Stimulated activated CD4-positive, alpha-beta T cell treated with anti-CD3 and anti-CD28 coated beads, Interleukin-1b, Interleukin-23, amount 100 ng/mL, for 4 hours (primary cell): ENCODE measurements around the gene CALHM6.
"Not testable (repeated sequence)": the region's sequence is repeated elsewhere in the genome, so short reads cannot be mapped to it uniquely, and the experiment has no call there.

Source experiments
- DNase-seq, 2 donors: peaks; one replicate each; pipeline ENCODE4 v3.0.0-alpha.2; 2020; ENCODE audit warnings: low read depth in 2 of 2

The CALHM6 gene

DNA sequence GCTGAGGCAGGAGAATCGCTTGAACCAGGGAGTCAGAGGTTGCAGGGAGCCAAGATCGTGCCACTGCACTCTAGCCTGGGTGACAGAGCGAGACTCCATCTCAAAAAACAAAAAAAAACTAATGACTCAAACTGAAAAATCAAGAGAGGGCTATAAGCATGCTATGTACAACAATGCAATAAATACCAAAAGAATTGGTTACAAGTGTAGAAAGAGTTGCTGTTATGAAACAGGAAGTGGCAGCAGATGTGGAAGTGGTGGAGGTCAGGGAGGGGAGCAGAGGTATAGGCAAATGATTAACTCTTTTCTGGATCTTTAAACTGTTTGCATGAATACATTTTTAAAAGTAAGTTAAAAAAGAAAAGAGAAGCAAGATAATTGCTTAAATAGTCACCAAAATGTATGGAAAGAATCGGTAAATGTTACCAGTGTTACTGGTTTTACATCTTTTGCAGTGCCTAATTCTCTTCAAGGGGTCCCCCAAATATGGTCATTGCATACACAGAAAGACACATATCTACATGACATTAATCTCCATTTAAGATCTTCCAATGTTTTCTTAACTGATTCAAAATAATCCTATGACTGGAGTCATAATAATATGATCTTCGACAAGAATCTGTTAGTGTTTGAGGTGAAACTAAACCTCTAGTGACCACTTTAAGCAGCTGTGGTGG, 15.0 kb downstream of the CALHM6 start:
- DNase-seq: no peak

- no peak for DNase-seq
These were observed 21.6 kb downstream of the CALHM6 start for GRCh38 chr6:116482780-116483179.

GRCh38 chr6:116483616-116484015, 22.4 kb downstream of the CALHM6 start:
- DNase-seq: no peak

DNA sequence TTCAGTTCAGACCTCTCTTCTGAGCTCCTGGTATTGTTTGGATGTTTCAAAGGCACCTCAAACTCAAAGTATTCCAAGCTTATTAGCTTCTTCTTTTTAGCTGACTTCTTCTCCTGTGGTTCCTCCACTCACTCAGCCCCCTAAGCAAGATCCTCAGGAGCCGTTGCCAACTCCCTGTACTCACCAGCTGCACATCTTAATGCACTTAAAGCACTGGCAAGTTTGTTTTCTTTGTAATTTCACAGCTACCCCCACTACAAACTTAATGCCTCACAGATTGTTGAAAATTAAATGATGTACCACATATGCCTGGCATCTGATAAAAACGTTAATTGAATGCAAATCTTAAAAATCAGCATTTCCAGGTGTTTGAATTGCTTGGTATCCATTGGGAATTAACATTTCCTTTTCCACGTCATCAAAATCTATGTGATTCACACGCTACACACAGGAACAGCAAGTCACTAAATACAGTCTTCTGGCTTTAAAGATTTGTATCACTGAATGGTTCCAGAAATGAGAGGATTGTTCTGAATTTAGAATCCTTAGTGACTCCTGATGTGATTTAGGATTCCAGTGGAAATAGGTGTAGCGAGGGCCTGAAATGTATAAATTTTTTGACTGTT, 24.5 kb downstream of the CALHM6 start:
- DNase-seq: no peak

- DNase-seq: no peak
These were observed 30.6 kb downstream of the CALHM6 start for GRCh38 chr6:116491610-116492330.

DNA sequence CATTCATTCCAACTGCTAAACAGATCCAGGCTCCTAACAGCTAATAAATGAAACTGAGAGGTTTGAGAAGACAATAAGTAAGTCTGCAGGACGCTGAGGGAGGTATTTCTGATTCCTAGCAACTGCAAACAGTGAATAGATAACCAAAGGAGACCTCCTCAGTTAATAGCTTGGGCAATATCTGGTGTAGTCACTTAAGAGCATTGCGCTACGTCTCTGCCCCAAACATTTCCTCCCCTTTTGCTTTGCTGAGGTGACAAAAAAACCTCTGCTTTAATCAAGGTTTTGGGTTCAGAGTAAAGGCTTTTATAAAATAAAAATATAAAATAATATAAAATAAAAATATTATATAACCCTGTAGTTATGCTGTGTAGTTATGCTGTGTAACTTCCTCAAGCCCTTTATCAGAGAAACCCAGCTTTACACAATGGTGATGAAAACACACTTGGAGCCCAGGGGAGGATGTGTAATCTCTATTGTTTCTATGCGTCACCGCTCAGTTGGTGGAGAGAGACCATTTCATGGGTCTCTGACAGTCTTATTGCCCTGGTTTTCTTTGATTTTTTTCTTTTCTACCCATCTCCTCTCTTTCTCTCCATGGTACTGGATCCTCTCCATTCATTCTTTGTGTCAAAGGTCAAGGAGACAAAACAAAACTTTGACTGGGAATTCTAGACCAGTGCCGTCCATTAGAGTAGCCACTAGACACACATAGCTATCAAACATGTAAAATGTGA, 31.3 kb downstream of the CALHM6 start:
- no peak for DNase-seq

- DNase-seq: not testable (repeated sequence)
These were observed 34.0 kb downstream of the CALHM6 start for GRCh38 chr6:116495161-116495560.

DNA sequence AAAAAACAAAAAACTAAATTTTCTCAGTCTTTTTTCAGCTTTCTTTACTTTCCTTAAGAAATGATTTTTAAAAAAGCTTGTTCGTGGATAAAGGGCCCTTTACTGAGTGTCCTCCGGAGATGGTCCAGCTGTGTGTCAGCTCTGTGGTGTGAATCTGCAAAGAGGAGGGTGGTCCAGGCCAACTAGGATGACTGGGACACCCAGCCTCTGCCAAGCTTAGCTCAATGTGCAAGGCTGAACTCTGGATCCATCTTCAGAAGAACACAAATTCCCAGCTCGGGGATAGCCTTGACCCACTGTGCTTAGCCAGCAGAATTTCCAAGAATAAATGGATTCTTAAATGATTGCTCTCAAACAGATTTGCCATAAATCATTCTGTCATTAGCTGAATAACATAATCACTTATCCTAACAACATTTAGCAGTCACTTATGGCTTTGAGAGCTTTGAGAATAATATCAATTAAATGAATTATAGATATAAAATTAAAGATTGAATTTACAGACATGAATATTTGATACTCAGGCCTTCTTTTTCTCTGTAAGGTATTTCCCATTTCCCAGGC, 36.0 kb downstream of the CALHM6 start:
- DNase-seq: no peak

- DNase-seq: no peak
These were observed 39.8 kb downstream of the CALHM6 start for GRCh38 chr6:116500969-116501433.

DNA sequence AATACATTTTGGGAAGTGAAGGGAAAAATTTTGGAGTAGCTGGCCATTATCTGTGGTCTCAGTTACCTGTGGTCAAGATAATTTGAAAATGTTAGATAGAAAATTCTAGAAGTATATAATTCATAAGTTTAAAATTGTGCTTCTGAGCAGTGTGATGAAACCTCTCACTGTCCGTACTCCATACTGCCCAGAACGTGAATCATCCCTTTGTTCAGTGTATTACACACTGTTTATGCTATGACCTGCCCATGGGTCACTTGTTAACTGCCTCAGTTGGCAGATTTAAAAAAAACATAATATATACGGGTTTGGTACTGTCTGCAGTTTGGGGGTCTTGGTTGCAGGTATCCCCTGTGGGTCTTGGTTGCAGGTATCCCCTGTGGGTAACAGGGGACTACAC, 46.1 kb downstream of the CALHM6 start:
- DNase-seq: no peak

DNA sequence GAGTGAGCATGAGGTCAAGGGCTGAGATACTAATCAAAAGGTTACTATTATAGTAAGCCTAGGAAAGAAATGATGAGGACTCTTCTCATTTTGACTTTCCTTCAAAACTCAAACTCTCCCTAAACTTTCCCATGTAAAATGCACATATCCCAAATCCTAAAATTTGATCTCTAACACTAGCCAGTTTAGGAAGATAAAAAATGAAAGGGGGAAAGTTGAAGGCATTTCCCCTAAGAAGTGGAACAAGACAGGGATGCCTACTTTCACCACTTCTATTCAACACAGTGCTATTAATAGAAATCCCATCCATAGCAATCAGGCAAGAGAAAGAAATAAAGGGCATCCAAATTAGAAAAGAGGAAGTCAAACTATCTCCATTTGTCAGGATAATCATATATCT, 47.4 kb downstream of the CALHM6 start:
- DNase-seq: no peak

DNA sequence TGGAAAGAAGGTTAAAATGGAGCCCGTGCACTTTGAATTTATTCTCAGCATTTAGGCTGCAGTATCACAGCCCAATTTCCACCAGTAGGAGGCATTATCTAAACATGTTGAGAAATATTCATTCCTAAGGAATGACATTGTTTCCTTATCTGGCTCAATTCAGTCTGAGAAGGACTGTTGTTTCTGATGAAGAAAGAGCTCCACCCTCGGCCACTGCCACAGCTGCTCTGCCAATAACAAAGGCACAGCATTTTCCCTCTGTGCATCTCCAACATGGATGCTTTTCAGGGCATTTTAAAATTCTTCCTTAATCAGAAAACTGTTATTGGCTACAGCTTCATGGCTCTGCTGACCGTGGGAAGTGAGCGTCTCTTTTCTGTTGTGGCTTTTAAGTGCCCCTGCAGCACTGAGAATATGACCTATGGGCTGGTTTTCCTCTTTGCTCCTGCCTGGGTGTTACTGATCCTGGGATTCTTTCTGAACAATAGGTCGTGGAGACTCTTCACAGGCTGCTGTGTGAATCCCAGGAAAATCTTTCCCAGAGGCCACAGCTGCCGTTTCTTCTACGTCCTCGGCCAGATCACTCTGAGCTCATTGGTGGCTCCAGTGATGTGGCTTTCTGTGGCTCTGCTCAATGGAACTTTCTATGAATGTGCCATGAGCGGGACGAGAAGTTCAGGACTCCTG, 50.4 kb downstream of the CALHM6 start, which contains the start of gene CALHM5:
Gene CALHM5, plus strand, starts transcription at position 216 of the 687 bp plus-strand sequence. Its CDS starts 58 bp downstream, at position 274.
- DNase-seq: no peak

- DNase-seq: no peak
These were observed 51.0 kb downstream of the CALHM6 start for GRCh38 chr6:116512111-116512559.

DNA sequence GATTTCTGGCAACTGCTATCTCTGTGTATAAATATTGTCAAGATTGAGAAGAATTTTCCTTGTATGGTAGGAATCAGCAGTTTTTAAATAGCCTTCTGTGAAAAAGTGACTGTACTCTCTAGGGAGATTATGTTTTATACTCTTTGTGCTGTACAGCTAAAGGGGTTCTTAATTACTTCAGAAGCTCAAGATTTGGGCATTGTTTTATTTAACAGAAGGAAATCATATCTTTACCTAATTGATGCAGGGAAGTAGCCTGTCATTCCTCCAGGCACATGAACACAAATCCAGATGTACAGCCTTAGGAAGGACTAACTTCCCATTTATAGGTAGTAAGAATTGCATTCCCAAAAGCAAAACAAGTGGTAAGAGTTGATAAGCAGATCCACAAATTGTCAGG, 51.6 kb downstream of the CALHM6 start:
- no peak for DNase-seq
